Muscle of leg (tissue), 16 donors: Measurements from ENCODE around the gene TBC1D2B. TPM values are rescaled to one million over a fixed set of nuclear protein-coding genes. Genes with fewer than 3 reads are reported as not detected.

ENCODE experiments used
- DNase-seq: peaks from one replicate; pipeline ENCODE4 v3.0.0; 2013
- H3K27ac ChIP-seq: one replicate; pipeline ENCODE4 v1.5.1; 2013; ENCODE audit warnings: mild to moderate bottlenecking, low read length, control low read depth
- H3K27me3 ChIP-seq: one replicate; pipeline ENCODE4 v1.6.1; 2013; ENCODE audit warnings: low read length; ENCODE audit not compliant: control insufficient read depth, insufficient read depth
- H3K36me3 ChIP-seq: one replicate; pipeline ENCODE4 v1.6.1; 2013; ENCODE audit warnings: low read length; ENCODE audit not compliant: control insufficient read depth, insufficient read depth
- H3K4me1 ChIP-seq: one replicate; pipeline ENCODE4 v1.6.1; 2013; ENCODE audit warnings: low read length; ENCODE audit not compliant: control insufficient read depth, insufficient read depth
- H3K4me3 ChIP-seq: one replicate; pipeline ENCODE4 v1.5.1; 2013; ENCODE audit warnings: low read length, control low read depth
- H3K9me3 ChIP-seq: replicated peaks from 2 replicates; pipeline ENCODE4 v1.6.1; 2013; ENCODE audit warnings: low read depth, low read length; ENCODE audit not compliant: control insufficient read depth
- whole genome bisulfite sequencing: methylation state at CpG from one replicate; pipeline ENCODE4 v1.1.5; 2013; ENCODE audit warnings: missing lambda C conversion rate; ENCODE audit not compliant: insufficient coverage; 5-methylcytosine and 5-hydroxymethylcytosine counted together
- long read RNA-seq, 11 donors: transcript quantifications; one replicate each; lab custom pipeline, GENCODE V29; 2026
- polyA plus RNA-seq, 8 donors: library from polyadenylated mRNA; unstranded; fragments of 120-200 nt; gene quantifications; one replicate each; pipeline versions ENCODE4 v1.2.1 to v1.2.3, GENCODE V29; 2013; ENCODE audit warnings: inconsistent platforms in 1 of 8, low replicate concordance in 1 of 8; ENCODE audit not compliant: insufficient read length in 8 of 8, insufficient read depth in 1 of 8
- total RNA-seq: library from RNA; stranded (reverse); fragments of 120-200 nt; gene quantifications from one replicate; pipeline ENCODE4 v1.2.4, GENCODE V29; 2013

The TBC1D2B gene
- total RNA-seq, result 30.0 TPM
- polyA plus RNA-seq, result 10 to 100 TPM; 21.5 to 38.4 (median 29.3) TPM
- long read RNA-seq, donor 1, full-length matches to known transcripts, result 10 of 10 reads
- long read RNA-seq, donor 1, partial matches to known transcripts, result 0 of 10 reads
- long read RNA-seq, donor 1, other reads (novel, unspliced or antisense), result 0 of 10 reads
- long read RNA-seq, donor 2, full-length matches to known transcripts, result 3 of 3 reads
- long read RNA-seq, donor 2, partial matches to known transcripts, result 0 of 3 reads
- long read RNA-seq, donor 2, other reads (novel, unspliced or antisense), result 0 of 3 reads
- long read RNA-seq, donor 3, full-length matches to known transcripts, result 22 of 22 reads
- long read RNA-seq, donor 3, partial matches to known transcripts, result 0 of 22 reads
- long read RNA-seq, donor 3, other reads (novel, unspliced or antisense), result 0 of 22 reads
- long read RNA-seq, donor 4, full-length matches to known transcripts, result 6 of 6 reads
- long read RNA-seq, donor 4, partial matches to known transcripts, result 0 of 6 reads
- long read RNA-seq, donor 4, other reads (novel, unspliced or antisense), result 0 of 6 reads
- long read RNA-seq, donor 5, full-length matches to known transcripts, result 41 of 41 reads
- long read RNA-seq, donor 5, partial matches to known transcripts, result 0 of 41 reads
- long read RNA-seq, donor 5, other reads (novel, unspliced or antisense), result 0 of 41 reads
- long read RNA-seq, donor 6, full-length matches to known transcripts, result 29 of 34 reads
- long read RNA-seq, donor 6, partial matches to known transcripts, result 5 of 34 reads
- long read RNA-seq, donor 6, other reads (novel, unspliced or antisense), result 0 of 34 reads
- long read RNA-seq, donor 7, full-length matches to known transcripts, result 30 of 30 reads
- long read RNA-seq, donor 7, partial matches to known transcripts, result 0 of 30 reads
- long read RNA-seq, donor 7, other reads (novel, unspliced or antisense), result 0 of 30 reads
- long read RNA-seq, donor 8, full-length matches to known transcripts, result 13 of 13 reads
- long read RNA-seq, donor 8, partial matches to known transcripts, result 0 of 13 reads
- long read RNA-seq, donor 8, other reads (novel, unspliced or antisense), result 0 of 13 reads
- long read RNA-seq, donor 9, full-length matches to known transcripts, result 26 of 31 reads
- long read RNA-seq, donor 9, partial matches to known transcripts, result 5 of 31 reads
- long read RNA-seq, donor 9, other reads (novel, unspliced or antisense), result 0 of 31 reads
- long read RNA-seq, donor 10, full-length matches to known transcripts, result 25 of 25 reads
- long read RNA-seq, donor 10, partial matches to known transcripts, result 0 of 25 reads
- long read RNA-seq, donor 10, other reads (novel, unspliced or antisense), result 0 of 25 reads
- long read RNA-seq, donor 11, full-length matches to known transcripts, result 22 of 22 reads
- long read RNA-seq, donor 11, partial matches to known transcripts, result 0 of 22 reads
- long read RNA-seq, donor 11, other reads (novel, unspliced or antisense), result 0 of 22 reads

GRCh38 chr15:78077053-78077870, at the start of gene TBC1D2B:
Gene TBC1D2B (minus strand): TSS chr15:78077711. CDS start chr15:78077652, 59 bp downstream.
- peak; percentile 75 for DNase-seq
- Histone ChIP-seq H3K4me3 (peak within 1 kb of the TSS; percentile 74), H3K4me1 (peaks cover 24% of the 10 kb centered on the region), H3K9me3 (no peaks in the 10 kb centered on the region), H3K36me3 (no peaks in the 10 kb centered on the region), H3K27me3 (no peaks in the 10 kb centered on the region), H3K27ac (peak within 1 kb of the TSS; percentile 83)
- under 1% methylated on average over 95 of the region's 104 CpGs for WGBS

- no CpG with 5 or more reads among the region's 3 CpGs for WGBS
Measured at GRCh38 chr15:78125267-78125666, 47.8 kb upstream of the TBC1D2B start.

GRCh38 chr15:78120523-78120922, 43.0 kb upstream of the TBC1D2B start:
- no peaks in the 10 kb centered on the region for H3K9me3 ChIP-seq
- no peaks in the 10 kb centered on the region for H3K27me3 ChIP-seq
- H3K4me1 ChIP-seq, result no peaks in the 10 kb centered on the region
- H3K4me3 ChIP-seq, result no peak overlapping the region
- H3K27ac ChIP-seq, result no peak overlapping the region
- 55% methylated on average over 2 of the region's 5 CpGs for WGBS
- H3K36me3 ChIP-seq, result no peaks in the 10 kb centered on the region
- no peak for DNase-seq

More at GRCh38 chr15:78125267-78125666, 47.8 kb upstream of the TBC1D2B start:
- Histone ChIP-seq H3K9me3 (no peaks in the 10 kb centered on the region), H3K27ac (no peak overlapping the region), H3K36me3 (no peaks in the 10 kb centered on the region), H3K4me3 (no peak overlapping the region), H3K4me1 (peaks cover 8% of the 10 kb centered on the region), H3K27me3 (no peaks in the 10 kb centered on the region)
- DNase-seq, result no peak

- 83% methylated on average over 2 of the region's 3 CpGs for WGBS
- H3K4me1 ChIP-seq, result peaks cover 2% of the 10 kb centered on the region
- no peak overlapping the region for H3K27ac ChIP-seq
- H3K36me3 ChIP-seq, result no peaks in the 10 kb centered on the region
- no peak overlapping the region for H3K4me3 ChIP-seq
- no peaks in the 10 kb centered on the region for H3K27me3 ChIP-seq
- no peak for DNase-seq
- H3K9me3 ChIP-seq, result no peaks in the 10 kb centered on the region
Measured at GRCh38 chr15:78112551-78112950, 35.0 kb upstream of the TBC1D2B start.

GRCh38 chr15:78111788-78112187, 34.3 kb upstream of the TBC1D2B start:
- Histone ChIP-seq H3K4me1 (peaks cover 2% of the 10 kb centered on the region), H3K9me3 (no peaks in the 10 kb centered on the region), H3K27ac (no peak overlapping the region), H3K27me3 (no peaks in the 10 kb centered on the region), H3K4me3 (no peak overlapping the region), H3K36me3 (no peaks in the 10 kb centered on the region)
- 85% methylated on average over 2 of the region's 3 CpGs for whole genome bisulfite sequencing
- DNase-seq, result no peak

GRCh38 chr15:78110916-78111475, 33.5 kb upstream of the TBC1D2B start:
- H3K4me1 ChIP-seq, result peaks cover 2% of the 10 kb centered on the region
- no peak for DNase-seq
- H3K36me3 ChIP-seq, result no peaks in the 10 kb centered on the region
- no peak overlapping the region for H3K27ac ChIP-seq
- 86% methylated on average over 9 of the region's 10 CpGs for WGBS
- H3K4me3 ChIP-seq, result no peak overlapping the region
- no peaks in the 10 kb centered on the region for H3K27me3 ChIP-seq
- H3K9me3 ChIP-seq, result no peaks in the 10 kb centered on the region

- Histone ChIP-seq H3K4me1 (peaks cover 2% of the 10 kb centered on the region), H3K9me3 (no peaks in the 10 kb centered on the region), H3K27me3 (no peaks in the 10 kb centered on the region), H3K4me3 (no peak overlapping the region), H3K36me3 (no peaks in the 10 kb centered on the region), H3K27ac (no peak overlapping the region)
- DNase-seq, result no peak
- 82% methylated on average over 6 of the region's 6 CpGs for WGBS
Measured at GRCh38 chr15:78110096-78110495, 32.6 kb upstream of the TBC1D2B start.

GRCh38 chr15:78109156-78109555, 31.6 kb upstream of the TBC1D2B start:
- WGBS, result 92% methylated on average over 9 of the region's 12 CpGs
- DNase-seq, result no peak
- no peak overlapping the region for H3K4me3 ChIP-seq
- H3K27ac ChIP-seq, result no peak overlapping the region
- peaks cover 4% of the 10 kb centered on the region for H3K4me1 ChIP-seq
- no peaks in the 10 kb centered on the region for H3K36me3 ChIP-seq
- H3K27me3 ChIP-seq, result no peaks in the 10 kb centered on the region
- H3K9me3 ChIP-seq, result no peaks in the 10 kb centered on the region
